CD4-positive, alpha-beta T cell treated with Interleukin-21 for 1 hour (primary cell): ENCODE data around the gene EZH1.
"Not testable (repeated sequence)": the region's sequence is repeated elsewhere in the genome, so short reads cannot be mapped to it uniquely, and the experiment has no call there.

Experiments used
- DNase-seq: peaks from one replicate; pipeline ENCODE4 v3.0.0-alpha.2; 2020

Gene EZH1

DNA sequence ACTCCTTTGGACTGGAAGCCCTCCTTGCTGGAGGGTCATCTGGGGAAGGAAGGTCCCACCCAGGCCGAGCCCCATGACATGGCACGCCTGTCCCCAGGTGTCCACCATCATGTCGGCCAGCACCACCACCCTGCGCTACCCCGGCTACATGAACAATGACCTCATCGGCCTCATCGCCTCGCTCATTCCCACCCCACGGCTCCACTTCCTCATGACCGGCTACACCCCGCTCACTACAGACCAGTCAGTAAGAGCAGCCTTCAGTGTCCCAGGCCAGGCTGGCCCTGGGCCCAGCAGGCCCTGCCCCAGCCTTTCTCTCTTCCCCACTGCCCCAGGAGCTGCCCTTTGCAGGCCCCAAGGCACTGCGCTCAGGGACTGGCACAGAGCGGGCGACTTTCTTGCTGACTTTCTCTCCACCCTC is 79.2 kb downstream of the EZH1 start:
- no peak for DNase-seq

DNA sequence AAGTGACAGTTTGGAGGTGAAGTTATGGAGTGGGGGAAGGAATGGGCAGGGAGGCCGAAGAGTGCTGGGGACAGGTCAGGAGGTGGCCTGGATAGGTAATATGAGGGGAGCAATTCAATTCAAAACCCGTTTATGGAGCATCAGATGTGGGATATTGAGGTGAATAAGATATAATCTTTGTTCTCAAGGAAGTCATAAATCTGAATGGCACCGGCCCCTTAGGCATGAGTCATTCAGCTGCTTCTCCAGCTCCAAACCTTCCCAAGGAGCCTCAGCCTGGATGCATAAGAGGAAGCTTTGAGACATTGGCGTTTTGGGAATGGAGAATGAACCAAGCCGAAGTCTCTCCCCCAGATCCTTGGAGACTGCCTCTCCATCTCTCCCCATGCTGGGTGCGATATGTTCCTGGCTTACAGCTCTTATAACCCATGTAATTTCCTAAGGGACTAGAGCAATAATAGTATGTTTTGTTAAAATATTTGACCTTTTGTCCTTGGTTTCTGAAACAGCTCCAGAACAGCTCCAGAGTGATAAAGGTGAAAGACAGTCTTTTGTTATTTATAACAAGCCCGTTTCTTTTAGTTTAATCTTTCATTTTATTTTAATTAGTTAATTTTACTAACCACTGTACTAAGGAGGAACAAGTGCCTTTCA is 84.0 kb downstream of the EZH1 start:
- DNase-seq, result no peak

DNA sequence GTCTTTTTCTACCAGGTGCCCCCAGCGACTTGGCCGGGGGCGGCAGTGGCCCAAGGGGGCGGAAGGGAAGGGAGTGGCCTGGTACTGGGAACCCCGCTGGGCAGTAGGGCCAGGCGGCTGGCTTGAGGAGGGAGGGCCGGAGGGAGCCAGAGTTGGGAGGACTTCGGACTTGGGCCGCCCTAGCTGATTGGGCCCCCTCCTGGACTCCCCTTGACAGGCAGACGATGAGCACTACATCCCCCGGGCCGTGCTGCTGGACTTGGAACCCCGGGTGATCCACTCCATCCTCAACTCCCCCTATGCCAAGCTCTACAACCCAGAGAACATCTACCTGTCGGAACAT is 84.9 kb downstream of the EZH1 start:
- not testable (repeated sequence) for DNase-seq

DNA sequence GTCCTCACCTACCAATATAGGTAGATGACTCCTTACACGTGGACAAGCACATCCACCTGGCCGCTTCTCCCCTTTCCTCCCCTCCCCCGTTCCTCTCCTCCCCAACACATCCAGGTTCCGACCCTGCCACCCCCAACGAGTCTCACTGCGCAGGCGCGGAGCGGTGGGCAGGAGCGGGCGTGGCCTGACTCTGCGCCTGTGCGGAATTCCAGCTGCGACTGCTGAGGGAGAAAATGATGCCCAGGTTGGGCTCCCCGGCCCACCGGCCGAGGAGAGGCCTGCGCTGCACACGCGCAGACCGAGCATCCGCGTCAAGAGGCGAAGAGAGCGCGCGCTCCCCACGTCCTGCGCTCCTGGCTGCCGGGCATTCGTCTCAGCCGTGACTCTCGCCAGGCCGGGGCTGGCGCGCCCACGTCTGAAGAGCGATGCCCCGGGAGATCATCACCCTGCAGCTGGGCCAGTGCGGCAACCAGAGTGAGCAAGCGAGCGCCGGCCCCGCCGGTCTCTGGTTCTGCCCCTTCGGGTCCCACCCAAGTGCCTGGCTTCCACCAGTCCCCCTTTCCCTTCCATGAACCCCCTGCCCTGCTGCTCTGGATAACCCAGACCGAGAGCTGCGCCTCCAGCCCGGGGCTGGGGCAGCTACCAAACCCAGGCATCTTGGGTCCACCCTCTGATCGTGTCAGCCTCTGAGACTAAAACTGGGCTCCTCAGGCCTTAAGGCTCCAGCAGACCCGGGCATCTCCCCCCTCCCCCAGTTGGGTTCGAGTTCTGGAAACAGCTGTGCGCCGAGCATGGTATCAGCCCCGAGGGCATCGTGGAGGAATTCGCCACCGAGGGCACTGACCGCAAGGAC is 85.5 kb downstream of the EZH1 start, which contains the start of gene TUBG2:
TSS of gene TUBG2 (plus strand) at position 206 of the 853 bp plus-strand sequence. CDS start at position 426, 220 bp downstream.
- peak; percentile 83 for DNase-seq

DNA sequence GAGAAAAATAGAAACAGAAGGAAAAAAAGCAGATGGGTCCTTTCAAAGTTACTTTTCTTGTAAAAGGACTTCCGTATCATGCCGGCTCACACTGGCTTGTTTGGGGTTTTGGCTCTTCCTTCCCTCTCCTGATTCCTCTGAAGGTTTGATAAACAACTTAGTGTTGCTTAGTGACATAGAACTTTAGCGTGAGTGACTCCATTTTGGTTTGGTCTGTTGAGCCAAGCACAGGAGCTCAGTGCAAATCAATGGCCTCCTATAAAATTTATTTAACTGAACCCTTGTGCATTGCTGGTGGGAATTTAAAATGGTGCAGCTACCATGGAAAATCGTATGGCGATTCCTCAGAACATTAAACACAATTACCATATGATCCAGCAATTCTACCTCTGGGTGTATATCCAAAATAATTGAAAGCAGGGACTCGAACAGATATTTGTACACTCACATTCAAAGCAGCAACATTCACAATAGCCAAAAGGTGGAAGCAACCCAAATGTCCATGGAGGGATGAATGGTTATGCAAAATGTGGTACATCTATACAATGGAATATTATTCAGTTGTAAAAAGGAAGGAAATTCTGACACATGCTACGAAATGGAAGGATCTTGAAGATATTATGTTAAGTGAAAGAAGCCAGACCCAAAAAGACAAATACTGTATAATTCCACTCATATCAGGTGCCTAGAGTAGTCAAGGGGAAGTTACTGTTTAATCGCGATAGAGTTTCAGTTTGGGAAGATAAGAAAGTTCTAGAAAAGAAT is 86.8 kb downstream of the EZH1 start:
- no peak for DNase-seq

DNA sequence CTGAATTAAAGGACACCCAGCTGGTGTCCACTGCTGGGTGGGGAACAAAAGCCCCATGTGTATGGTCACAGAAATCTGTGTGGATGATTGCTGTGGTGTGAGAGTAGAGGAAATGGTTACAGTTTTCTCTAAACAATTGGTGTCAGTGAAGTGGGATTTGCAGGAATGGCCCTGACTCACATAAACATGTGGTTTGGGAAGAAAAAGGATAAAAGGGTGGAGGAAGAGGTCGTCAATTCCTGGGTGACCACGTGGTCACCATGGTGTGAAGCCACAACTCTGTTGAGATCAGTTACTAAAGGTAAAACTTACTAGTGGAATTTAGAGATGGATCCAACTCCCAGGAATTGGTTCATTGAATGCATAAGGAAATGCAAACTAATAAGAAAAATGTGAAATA is 89.3 kb downstream of the EZH1 start:
- DNase-seq, result no peak

DNA sequence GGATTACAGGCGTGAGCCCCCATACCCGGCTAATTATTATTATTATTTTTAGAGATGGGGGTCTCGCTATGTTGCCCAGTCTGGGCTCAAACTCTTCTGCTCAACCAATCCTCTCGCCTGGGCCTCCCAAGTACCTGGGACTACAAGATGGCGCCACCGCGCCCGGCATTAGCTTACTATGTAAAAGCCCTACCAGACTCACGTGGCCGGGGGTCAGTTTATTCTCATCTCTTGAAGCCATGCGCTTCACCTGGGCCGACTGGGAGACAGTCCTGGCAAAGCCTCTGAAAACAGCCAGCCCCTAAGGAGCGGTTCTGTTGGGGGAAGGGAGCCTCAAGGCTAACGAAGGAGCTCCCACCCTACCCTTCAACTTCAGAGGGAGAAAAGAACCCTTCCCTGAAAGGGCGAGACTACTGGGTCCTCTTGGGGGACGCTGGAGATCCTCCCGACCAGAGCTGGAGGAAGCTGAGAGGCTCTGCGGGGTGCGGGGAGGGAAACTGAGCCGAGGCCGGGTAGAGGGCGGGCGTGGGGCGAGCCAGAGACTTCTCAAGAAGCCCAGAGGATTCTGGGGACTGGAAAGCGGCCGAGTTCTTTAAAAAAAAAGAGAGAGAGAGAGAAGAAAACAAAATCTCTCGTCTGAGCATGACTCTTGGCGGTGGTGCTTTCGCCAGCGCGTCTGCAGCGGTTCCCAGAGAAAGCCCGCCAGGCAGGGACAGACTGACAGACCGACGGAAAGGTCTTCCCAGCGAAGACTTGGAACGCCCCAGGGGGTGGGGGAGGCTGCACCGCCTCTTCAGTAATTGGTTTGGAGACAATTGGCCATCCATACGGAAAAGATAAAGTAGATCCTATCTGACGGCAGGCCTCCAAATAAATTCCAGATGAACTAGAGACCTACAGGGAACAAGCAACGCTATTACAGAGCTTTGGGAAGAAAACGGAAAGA is 91.4 kb downstream of the EZH1 start:
- no peak for DNase-seq

DNA sequence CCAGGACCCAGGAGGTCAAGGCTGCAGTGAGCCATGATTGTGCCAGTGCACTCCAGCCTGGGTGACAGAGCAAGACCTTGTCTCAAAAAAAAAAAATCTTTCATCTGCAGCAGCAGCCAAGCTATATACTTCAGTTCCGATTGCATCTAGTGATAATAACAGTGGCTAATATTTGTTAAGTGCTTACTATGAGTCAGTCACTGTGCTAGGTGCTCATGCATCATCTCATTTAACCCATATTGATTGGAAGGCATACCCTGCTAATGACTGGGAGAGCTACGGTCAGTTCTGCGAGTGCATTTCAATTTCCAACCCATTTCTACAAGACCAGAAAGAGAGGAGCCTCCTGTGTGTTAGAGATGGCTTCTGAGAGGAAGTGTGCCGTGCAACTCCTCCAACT is 93.4 kb downstream of the EZH1 start:
- no peak for DNase-seq
